GM06990 (cell line): ENCODE data around the gene ANKRD34A.
A peak's percentile ranks its signal among the peaks of the same experiment; 100 is the strongest.

ENCODE experiments used
- DNase-seq: peaks from one replicate; pipeline ENCODE4 v3.0.0-alpha.2; 2011; ENCODE audit not compliant: insufficient read length; ENCODE audit errors: extremely low read depth
- H3K27me3 ChIP-seq: replicated peaks from 2 replicates; pipeline ENCODE4 v1.6.0; 2011; ENCODE audit warnings: low read length; ENCODE audit not compliant: control insufficient read depth, insufficient read depth
- H3K36me3 ChIP-seq: 2 replicates; pipeline ENCODE4 v1.5.1; 2011; ENCODE audit warnings: low read length; ENCODE audit not compliant: control insufficient read depth, insufficient read depth
- H3K4me3 ChIP-seq: replicated peaks from 2 replicates; pipeline ENCODE4 v1.5.1; 2011; ENCODE audit warnings: low read depth, mild to moderate bottlenecking, control low read depth, low read length
- CTCF ChIP-seq: IDR thresholded peaks from 2 replicates; pipeline ENCODE4 v1.5.1; 2011; ENCODE audit warnings: low read length, control low read depth, mild to moderate bottlenecking, inconsistent platforms; ENCODE audit not compliant: insufficient read depth, poor library complexity, severe bottlenecking

The ANKRD34A gene

DNA sequence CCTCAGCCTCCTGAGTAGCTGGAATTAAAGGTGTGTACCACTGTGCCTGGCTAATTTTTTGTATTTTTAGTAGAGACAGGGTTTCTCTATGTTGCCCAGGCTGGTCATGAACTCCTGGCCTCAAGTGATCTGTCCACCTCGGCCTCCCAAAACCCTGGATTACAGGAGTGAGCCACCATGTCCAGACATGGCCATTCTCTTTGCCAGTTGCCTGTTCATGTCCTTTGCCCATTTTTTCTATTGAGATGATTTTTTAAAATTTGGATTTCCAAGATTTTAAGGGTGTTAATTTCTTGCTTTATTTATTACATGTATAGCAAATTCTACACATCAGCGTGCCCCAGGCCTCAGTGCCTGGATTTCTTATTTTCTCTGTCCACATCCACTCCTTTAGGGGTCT is 2.9 kb upstream of the ANKRD34A start:
- no peaks in the 10 kb centered on the region for H3K27me3 ChIP-seq
- TF ChIP-seq CTCF, result no peak
- no peak for DNase-seq
- no peaks in the 10 kb centered on the region for H3K36me3 ChIP-seq
- H3K4me3 ChIP-seq, result no peak overlapping the region

- H3K36me3 ChIP-seq, result no peaks in the 10 kb centered on the region
- H3K4me3 ChIP-seq, result peak overlapping the region; percentile 84
- TF ChIP-seq CTCF, result no peak
- no peak for DNase-seq
- H3K27me3 ChIP-seq, result no peaks in the 10 kb centered on the region
Measured at GRCh38 chr1:145965119-145965744, 857 bp upstream of the ANKRD34A start.

DNA sequence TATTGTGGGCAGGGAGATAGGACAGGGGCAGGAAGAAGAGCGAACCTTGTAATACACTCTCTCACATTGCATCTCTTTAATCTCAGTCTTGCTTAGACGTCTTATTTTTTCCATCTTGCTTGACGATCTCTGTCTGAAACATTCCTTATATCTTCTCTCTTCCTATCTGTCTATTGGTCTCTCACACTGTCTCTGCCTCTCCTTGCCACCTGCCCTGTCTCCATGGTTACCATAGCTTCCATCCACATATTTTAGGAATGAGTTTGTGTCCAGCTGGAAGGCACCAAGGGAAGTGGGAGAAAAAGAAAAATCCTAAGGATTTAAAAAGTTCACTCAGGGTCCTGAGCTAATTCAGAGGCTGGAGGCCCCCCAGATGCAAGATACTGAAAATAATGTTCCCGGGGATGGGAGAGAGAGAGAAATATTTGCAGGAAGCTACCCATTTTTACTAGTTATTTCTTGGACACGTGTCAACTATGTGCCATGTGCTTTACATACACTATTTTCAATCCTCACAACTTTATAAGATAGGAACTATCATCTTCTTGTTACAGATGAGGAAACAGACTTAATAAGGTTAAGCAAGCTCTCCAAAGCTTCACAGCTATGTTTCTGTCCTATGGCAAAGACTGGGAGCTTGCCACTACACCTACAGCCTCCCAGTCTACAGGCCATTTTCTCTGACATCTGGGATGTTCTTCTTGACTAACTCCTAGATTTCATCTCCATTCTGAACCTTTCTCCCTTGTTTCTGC is 933 bp downstream of the ANKRD34A start:
- no peak for DNase-seq
- TF ChIP-seq CTCF, result no peak
- no peaks in the 10 kb centered on the region for H3K36me3 ChIP-seq
- H3K4me3 ChIP-seq, result peak overlapping the region; percentile 84
- H3K27me3 ChIP-seq, result no peaks in the 10 kb centered on the region

DNA sequence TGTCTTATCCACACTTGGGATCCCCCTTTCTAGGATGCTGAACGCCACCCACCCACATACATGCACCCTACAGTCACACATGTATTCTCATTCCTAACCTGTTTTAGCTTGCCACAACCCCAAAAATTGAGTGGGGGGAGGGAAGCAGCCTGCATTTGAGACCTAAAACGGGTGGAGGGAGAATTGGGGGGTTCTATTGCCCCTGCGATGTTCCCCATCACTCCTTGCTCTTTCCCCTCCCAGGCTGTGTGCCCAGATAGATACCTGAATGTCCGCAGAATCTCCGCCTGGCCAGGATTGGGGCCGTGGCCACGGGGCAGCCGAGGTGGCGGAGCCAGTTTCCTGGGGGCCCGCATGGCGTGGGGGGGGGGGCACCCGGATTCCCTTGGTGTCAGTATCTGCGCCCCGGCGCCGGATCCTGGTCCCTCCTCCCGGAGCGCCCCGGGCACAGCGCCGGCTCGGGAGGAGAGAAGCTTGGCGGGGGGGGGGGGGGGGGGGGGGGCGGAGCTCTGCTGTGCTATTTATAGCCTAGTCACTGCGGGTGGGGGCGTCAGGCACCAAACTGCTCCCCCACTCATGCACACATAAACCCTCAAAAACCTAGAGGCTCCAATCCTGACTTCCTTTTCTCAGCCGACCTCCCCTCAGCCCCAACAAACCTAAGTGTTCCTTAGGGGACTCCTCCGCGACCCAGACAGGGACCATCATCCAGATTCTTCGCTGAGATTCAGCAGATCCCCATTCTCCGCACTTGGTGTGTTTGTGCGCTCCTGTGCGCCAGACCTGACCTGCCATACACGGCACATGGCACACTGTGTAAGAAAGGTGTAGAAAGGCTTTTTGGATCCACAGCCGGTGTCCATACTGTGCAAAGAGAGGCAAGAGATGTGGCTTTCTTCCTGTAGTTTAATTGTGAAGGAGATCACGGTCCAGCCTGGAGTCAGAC is 1.9 kb downstream of the ANKRD34A start:
- peak; percentile 37 for DNase-seq
- Histone ChIP-seq H3K27me3 (no peaks in the 10 kb centered on the region), H3K36me3 (no peaks in the 10 kb centered on the region)

More for the DNA sequence above, 1.9 kb downstream of the ANKRD34A start:
- TF ChIP-seq CTCF, result no peak
- peak overlapping the region; percentile 58 for H3K4me3 ChIP-seq
